PC-3 (cell line): ENCODE data around the gene SAMD4A. TPM values are rescaled to one million over a fixed set of nuclear protein-coding genes. Genes with fewer than 3 reads are reported as not detected.
A peak's percentile ranks its signal among the peaks of the same experiment; 100 is the strongest.

Experiments used
- ATAC-seq: fragments of 200-7000 bp; cut with Tn5 transposase; 2 replicates; pipeline ENCODE4 v1.9.1; 2020; ENCODE audit warnings: mild to moderate bottlenecking, moderate library complexity
- BruUV-seq: library from RNA; stranded (reverse); fragments of 400-500 nt; replicated peaks from 2 replicates; lab custom pipeline; 2021; lab: Mats Ljungman, UMichigan
- CTCF ChIA-PET: fragments of 300-600 bp; sonication (Branson Sonifier 250); formaldehyde crosslinking; loops from one replicate; lab custom pipeline; 2022; ENCODE audit warnings: antibody characterized with exemption; lab: Charles Lee
- POLR2A ChIA-PET: fragments of 300-600 bp; sonication (Branson Sonifier 250); formaldehyde crosslinking; loops from one replicate; lab custom pipeline; 2022; ENCODE audit warnings: antibody characterized with exemption; ENCODE audit not compliant: unreplicated experiment; lab: Charles Lee
- DNase-seq: peaks from one replicate; pipeline ENCODE4 v3.0.0-alpha.2; 2015
- H2AFZ ChIP-seq: fragments of 300-600 bp; sonication (generic); 2 replicates; pipeline ENCODE4 v1.6.0; 2016; ENCODE audit warnings: antibody characterized with exemption, low read length
- H3F3A ChIP-seq: fragments of 300-600 bp; sonication (generic); one replicate; pipeline ENCODE4 v1.6.0; 2017; ENCODE audit warnings: antibody characterized with exemption, low read length, control low read depth, mild to moderate bottlenecking; ENCODE audit not compliant: unreplicated experiment
- H3K27ac ChIP-seq: fragments of 300-600 bp; sonication (generic); 2 replicates; pipeline ENCODE4 v1.5.1; 2016; ENCODE audit warnings: mild to moderate bottlenecking, low read length
- H3K27me3 ChIP-seq: fragments of 300-600 bp; sonication (generic); 2 replicates; pipeline ENCODE4 v1.6.1; 2016; ENCODE audit warnings: low read length, mixed read lengths
- H3K36me3 ChIP-seq: fragments of 300-600 bp; sonication (generic); 2 replicates; pipeline ENCODE4 v1.6.1; 2016; ENCODE audit warnings: low read depth, mixed run types, low read length, mixed read lengths
- H3K4me1 ChIP-seq: fragments of 300-600 bp; sonication (generic); 2 replicates; pipeline ENCODE4 v1.5.1; 2016; ENCODE audit warnings: low read length; ENCODE audit not compliant: insufficient read depth
- H3K4me2 ChIP-seq: fragments of 300-600 bp; sonication (generic); 2 replicates; pipeline ENCODE4 v1.6.0; 2016; ENCODE audit warnings: low read length
- H3K4me3 ChIP-seq: fragments of 300-600 bp; sonication (generic); 2 replicates; pipeline ENCODE4 v1.5.1; 2016; ENCODE audit warnings: mild to moderate bottlenecking, low read length, mixed read lengths
- H3K79me2 ChIP-seq: fragments of 300-600 bp; sonication (generic); 2 replicates; pipeline ENCODE4 v1.6.1; 2017; ENCODE audit warnings: low read length, mixed read lengths
- H3K9ac ChIP-seq: fragments of 300-600 bp; sonication (generic); 2 replicates; pipeline ENCODE4 v1.6.0; 2016; ENCODE audit warnings: mild to moderate bottlenecking, low read length
- H3K9me2 ChIP-seq: fragments of 300-600 bp; sonication (generic); replicated peaks from 2 replicates; pipeline ENCODE4 v1.6.1; 2016; ENCODE audit warnings: mixed run types, low read length, mixed read lengths
- H3K9me3 ChIP-seq: fragments of 300-600 bp; sonication (generic); 2 replicates; pipeline ENCODE4 v1.6.1; 2016; ENCODE audit warnings: low read length, mixed read lengths
- H4K20me1 ChIP-seq: fragments of 300-600 bp; sonication (generic); 2 replicates; pipeline ENCODE4 v1.6.1; 2016; ENCODE audit warnings: low read length, mixed read lengths
- EZH2 ChIP-seq: fragments of 300-600 bp; sonication (generic); IDR thresholded peaks from one replicate; pipeline ENCODE4 v1.6.1; 2017; ENCODE audit warnings: antibody characterized with exemption, mild to moderate bottlenecking, low read length; ENCODE audit not compliant: unreplicated experiment
- EZH2phosphoT487 ChIP-seq: fragments of 300-600 bp; sonication (generic); IDR thresholded peaks from 2 replicates; pipeline ENCODE4 v1.6.1; 2018; ENCODE audit warnings: mild to moderate bottlenecking, antibody characterized with exemption, low read length, borderline replicate concordance
- intact Hi-C: fragments of 100-400 bp; cut with micrococcal nuclease; formaldehyde crosslinking; loops from 2 replicates; pipeline ENCODE4 v1.9.0; 2023
- total RNA-seq: library from RNA; depleted of rRNA; stranded (reverse); fragments of >200 nt; gene quantifications from 2 replicates; pipeline ENCODE4 v1.2.3, GENCODE V29; 2014
- TF ChIP-seq, protein P1 (sequence below): fragments of 300-600 bp; sonication (generic); conservative IDR thresholded peaks from 2 replicates; pipeline ENCODE4 v1.5.1; 2017; ENCODE audit warnings: antibody characterized with exemption, low read depth, mild to moderate bottlenecking, low read length

SAMD4A gene
- total RNA-seq, 1 experiment from 2014 or later, result 42.9 TPM

DNA sequence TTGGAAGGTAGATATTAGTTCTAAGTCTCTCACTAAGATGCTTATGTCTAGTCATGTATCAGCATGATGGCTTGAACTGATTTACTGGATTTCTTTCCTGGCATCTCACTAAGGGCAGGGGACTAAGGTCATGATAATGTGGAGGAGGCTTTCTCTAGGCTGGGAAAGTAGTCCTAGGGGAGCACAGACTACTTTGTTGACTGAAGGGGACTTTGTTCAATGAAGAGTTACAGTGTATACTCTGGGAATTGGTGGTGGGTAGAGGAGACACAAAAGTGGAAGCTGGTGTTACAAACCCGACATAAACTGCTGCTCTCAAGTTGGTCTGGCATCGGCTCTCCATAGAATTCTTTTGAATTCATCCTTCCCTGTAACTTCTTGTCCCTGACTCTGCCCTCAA, 75.2 kb downstream of the SAMD4A start:
- H3K4me3 ChIP-seq, result no peak overlapping the region
- intact Hi-C loops, result no loop called here
- DNase-seq (no peak), ATAC-seq (no peak)
- no peak overlapping the region for H2AFZ ChIP-seq
- BruUV-seq, result no TSS peak
- no peak overlapping the region for H3K4me2 ChIP-seq
- no peaks in the 10 kb centered on the region for H3K9me3 ChIP-seq
- H3K79me2 ChIP-seq, result peaks cover 63% of the 10 kb centered on the region
- H3F3A ChIP-seq, result peaks cover 8% of the 10 kb centered on the region
- H3K27ac ChIP-seq, result no peak overlapping the region
- H3K27me3 ChIP-seq, result no peaks in the 10 kb centered on the region
- no peak for TF ChIP-seq EZH2phosphoT487
- TF ChIP-seq EZH2, result no peak
- TF ChIP-seq, protein P1, sequence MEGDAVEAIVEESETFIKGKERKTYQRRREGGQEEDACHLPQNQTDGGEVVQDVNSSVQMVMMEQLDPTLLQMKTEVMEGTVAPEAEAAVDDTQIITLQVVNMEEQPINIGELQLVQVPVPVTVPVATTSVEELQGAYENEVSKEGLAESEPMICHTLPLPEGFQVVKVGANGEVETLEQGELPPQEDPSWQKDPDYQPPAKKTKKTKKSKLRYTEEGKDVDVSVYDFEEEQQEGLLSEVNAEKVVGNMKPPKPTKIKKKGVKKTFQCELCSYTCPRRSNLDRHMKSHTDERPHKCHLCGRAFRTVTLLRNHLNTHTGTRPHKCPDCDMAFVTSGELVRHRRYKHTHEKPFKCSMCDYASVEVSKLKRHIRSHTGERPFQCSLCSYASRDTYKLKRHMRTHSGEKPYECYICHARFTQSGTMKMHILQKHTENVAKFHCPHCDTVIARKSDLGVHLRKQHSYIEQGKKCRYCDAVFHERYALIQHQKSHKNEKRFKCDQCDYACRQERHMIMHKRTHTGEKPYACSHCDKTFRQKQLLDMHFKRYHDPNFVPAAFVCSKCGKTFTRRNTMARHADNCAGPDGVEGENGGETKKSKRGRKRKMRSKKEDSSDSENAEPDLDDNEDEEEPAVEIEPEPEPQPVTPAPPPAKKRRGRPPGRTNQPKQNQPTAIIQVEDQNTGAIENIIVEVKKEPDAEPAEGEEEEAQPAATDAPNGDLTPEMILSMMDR, result no peak
- H3K4me1 ChIP-seq, result peaks cover 22% of the 10 kb centered on the region
- CTCF ChIA-PET, result interaction anchor here (1.6 kb wide), 1 partner anchor 75 kb away, joined by 4 read pairs; the partner anchor contains the start of gene SAMD4A
- H3K36me3 ChIP-seq, result no peaks in the 10 kb centered on the region
- POLR2A ChIA-PET, result interaction anchor here (0.7 to 0.9 kb wide), 2 partner anchors 76 to 78 kb away, joined by 4 to 5 read pairs; no protein-coding TSS in a partner anchor
- H3K9me2 ChIP-seq, result no peaks in the 10 kb centered on the region
- H4K20me1 ChIP-seq, result no peaks in the 10 kb centered on the region
- no peak overlapping the region for H3K9ac ChIP-seq

DNA sequence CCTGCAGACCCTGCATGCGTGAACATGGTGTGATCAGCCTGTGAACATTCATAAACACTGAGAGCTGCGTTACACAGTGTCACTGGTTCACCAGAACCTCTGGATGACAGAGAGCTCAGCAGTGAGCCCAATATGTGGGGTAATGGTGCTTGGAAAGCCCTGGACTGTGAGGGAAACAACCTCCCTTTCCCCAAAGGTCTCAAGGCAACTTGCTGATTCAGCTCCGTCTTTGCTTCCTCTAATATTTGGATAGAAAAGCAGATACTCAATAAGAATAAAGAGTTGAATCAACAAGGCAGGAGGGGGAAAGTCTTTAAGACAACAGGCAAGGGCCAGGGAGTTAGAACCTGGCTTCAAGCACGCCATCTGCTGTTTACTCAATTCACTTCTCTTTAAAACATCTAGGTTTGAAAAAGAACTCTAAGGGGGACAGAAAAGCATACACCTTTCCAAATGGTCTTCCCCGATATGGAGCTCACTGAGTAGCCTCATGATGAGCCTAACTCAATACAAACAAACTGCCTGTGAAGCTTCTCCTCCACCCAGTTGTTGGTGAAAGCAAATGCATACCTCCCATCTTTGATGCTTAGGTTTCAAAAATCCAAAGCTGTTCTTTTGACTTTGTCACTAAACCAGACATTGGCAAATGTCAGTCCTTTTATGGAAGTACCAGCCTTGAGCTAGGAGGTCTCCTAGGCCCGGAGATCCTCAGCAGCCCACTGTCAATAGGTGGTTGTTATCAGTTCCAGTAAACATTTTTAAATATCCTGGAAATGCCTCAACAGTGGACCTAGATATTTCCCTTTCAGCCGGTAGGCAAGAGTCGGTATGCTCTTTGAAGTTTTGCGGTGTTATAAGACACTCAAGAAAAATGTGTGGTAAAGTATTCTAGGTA, 76.1 kb downstream of the SAMD4A start:
- Histone ChIP-seq H3K9me3 (no peaks in the 10 kb centered on the region), H3K9ac (no peak overlapping the region), H3K4me1 (peaks cover 20% of the 10 kb centered on the region), H3K27ac (no peak overlapping the region), H4K20me1 (no peaks in the 10 kb centered on the region), H3K36me3 (no peaks in the 10 kb centered on the region), H3K27me3 (no peaks in the 10 kb centered on the region), H2AFZ (no peak overlapping the region), H3K4me3 (no peak overlapping the region), H3K79me2 (peaks cover 72% of the 10 kb centered on the region), H3K4me2 (no peak overlapping the region), H3K9me2 (no peaks in the 10 kb centered on the region), H3F3A (no peaks in the 10 kb centered on the region)
- ChIA-PET POLR2A (interaction anchor here (0.7 to 0.9 kb wide), 2 partner anchors 77 to 79 kb away, joined by 4 to 5 read pairs; no protein-coding TSS in a partner anchor), CTCF (interaction anchor here (0.6 to 1.6 kb wide), 4 partner anchors 9 to 79 kb away, joined by 3 to 4 read pairs (median 4); partner anchors contain the start of gene SAMD4A)
- no peak for ATAC-seq
- no TSS peak for BruUV-seq
- TF ChIP-seq EZH2 (no peak), EZH2phosphoT487 (no peak)
- TF ChIP-seq, protein P1, result peak; percentile 63
- intact Hi-C loops, result loop anchor here (1.0 kb wide), 1 partner anchor 79 kb away; no protein-coding TSS in a partner anchor
- DNase-seq, result peak; percentile 46
